Measurements from ENCODE around the gene TRIM29.

Gene TRIM29

DNA sequence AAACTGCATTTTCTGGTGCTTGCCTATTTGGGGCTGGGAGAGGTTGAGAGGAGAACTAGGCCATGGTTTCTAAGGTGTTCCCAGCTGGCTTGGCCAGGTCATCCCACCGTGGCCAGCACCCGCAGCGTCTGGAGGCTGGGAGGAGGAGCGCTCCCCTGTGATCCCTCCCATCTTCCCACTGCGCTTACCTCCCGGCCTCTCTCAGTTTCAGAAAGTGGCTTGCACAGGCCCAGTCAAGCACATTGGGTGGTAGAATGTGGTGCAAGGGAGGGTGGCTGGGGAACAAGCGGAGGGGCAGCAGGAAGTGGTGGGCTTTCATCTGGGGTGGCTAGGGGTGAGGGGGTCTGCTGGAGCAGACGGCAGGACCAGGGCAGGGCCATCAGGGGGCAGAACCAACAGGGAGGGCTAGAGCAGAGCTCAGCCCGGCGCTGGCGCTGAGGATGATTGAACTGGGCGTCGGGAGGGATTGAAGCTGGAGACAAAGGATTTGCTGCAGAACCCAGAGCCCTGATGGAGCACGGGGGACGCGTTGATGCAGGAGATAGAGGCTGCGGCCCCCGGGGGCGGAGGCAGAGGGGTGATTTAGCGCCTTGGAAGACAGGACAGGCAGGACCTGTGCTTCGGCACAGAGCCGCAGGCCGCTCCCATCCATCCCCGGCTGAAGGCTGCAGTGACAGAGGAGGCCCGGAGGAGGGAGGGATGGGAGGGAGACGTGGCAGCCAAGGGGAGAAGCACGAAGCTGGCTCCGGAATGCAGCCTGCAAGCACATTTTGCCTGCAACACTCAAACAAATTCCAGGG is 76.0 kb downstream of the TRIM29 start:
- no peak for DNase-seq (ENCODE audit: low spot score)
